Nucleus accumbens (tissue), 56 donors: ENCODE measurements around the gene PHF3.

Source experiments
- DNase-seq, 56 donors: peaks; one replicate each; lab custom pipeline; 2025; lab: John Stamatoyannopoulos, UW

PHF3 gene

GRCh38 chr6:63635588-63636517, at the start of gene PHF3:
Gene PHF3, plus strand, starts transcription at chr6:63635802. Its CDS starts 10,750 bp downstream, at chr6:63646552.
- peak in 55 of 56 donors; percentile 71 to 99 (median 91) for DNase-seq

GRCh38 chr6:63589952-63590411, 45.6 kb upstream of the PHF3 start:
- no peak for DNase-seq

- DNase-seq = no peak
Measured at GRCh38 chr6:63592886-63593285, 42.7 kb upstream of the PHF3 start.

- DNase-seq = no peak
Measured at GRCh38 chr6:63597141-63598048, 38.2 kb upstream of the PHF3 start.

- DNase-seq = peak in 55 of 56 donors; percentile 4 to 80 (median 60)
Measured at GRCh38 chr6:63598049-63599036, 37.3 kb upstream of the PHF3 start.

GRCh38 chr6:63599243-63599642, 36.4 kb upstream of the PHF3 start:
- no peak for DNase-seq

- no peak for DNase-seq
Measured at GRCh38 chr6:63600136-63600535, 35.5 kb upstream of the PHF3 start.

- DNase-seq = no peak
Measured at GRCh38 chr6:63609231-63609630, 26.4 kb upstream of the PHF3 start.

GRCh38 chr6:63610944-63611343, 24.7 kb upstream of the PHF3 start:
- no peak for DNase-seq

GRCh38 chr6:63611560-63611959, 24.0 kb upstream of the PHF3 start:
- no peak for DNase-seq

GRCh38 chr6:63615590-63615989, 20.0 kb upstream of the PHF3 start:
- DNase-seq = no peak

- DNase-seq = no peak
Measured at GRCh38 chr6:63624091-63624490, 11.5 kb upstream of the PHF3 start.

GRCh38 chr6:63630466-63630865, 5.1 kb upstream of the PHF3 start:
- no peak for DNase-seq

GRCh38 chr6:63634630-63635029, 972 bp upstream of the PHF3 start:
- DNase-seq = no peak

- peak in 4 of 56 donors; percentile 15 to 31 (median 22) for DNase-seq
Measured at GRCh38 chr6:63635215-63635587, 401 bp upstream of the PHF3 start.

GRCh38 chr6:63636518-63637021, 968 bp downstream of the PHF3 start:
- peak in 53 of 56 donors; percentile 21 to 86 (median 63) for DNase-seq

GRCh38 chr6:63637865-63638445, 2.4 kb downstream of the PHF3 start:
- no peak for DNase-seq

GRCh38 chr6:63640062-63640461, 4.5 kb downstream of the PHF3 start:
- no peak for DNase-seq

- DNase-seq = no peak
Measured at GRCh38 chr6:63643862-63644261, 8.3 kb downstream of the PHF3 start.
